ENCODE results near the gene TRPC6.

The TRPC6 gene

DNA sequence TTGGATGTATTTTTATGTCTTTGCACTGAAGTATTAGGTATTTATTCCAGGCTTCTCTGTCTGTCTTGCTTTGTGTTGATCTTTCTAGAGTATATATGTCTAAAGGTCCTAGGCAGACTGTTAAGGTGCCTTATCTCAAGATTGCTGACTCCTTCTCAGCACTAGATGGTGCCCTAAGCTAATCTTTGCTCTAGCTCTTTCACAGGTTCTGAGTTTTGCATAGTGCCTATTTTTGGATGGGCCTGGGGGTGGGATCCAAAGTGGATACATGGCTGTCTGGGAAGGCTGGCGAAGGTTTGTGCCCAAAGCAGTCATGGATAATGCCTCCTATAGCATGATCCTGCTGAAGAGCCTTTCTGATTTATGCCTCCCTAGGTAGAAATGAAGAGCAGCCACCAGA, 154.9 kb downstream of the TRPC6 start:
- DNase-seq (ENCODE audit: low read depth): peak; percentile 42
- no peak overlapping the region for H3K4me3 ChIP-seq (ENCODE audit: low read length)
- TF ChIP-seq, protein P1, sequence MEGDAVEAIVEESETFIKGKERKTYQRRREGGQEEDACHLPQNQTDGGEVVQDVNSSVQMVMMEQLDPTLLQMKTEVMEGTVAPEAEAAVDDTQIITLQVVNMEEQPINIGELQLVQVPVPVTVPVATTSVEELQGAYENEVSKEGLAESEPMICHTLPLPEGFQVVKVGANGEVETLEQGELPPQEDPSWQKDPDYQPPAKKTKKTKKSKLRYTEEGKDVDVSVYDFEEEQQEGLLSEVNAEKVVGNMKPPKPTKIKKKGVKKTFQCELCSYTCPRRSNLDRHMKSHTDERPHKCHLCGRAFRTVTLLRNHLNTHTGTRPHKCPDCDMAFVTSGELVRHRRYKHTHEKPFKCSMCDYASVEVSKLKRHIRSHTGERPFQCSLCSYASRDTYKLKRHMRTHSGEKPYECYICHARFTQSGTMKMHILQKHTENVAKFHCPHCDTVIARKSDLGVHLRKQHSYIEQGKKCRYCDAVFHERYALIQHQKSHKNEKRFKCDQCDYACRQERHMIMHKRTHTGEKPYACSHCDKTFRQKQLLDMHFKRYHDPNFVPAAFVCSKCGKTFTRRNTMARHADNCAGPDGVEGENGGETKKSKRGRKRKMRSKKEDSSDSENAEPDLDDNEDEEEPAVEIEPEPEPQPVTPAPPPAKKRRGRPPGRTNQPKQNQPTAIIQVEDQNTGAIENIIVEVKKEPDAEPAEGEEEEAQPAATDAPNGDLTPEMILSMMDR (conservative IDR thresholded peaks at IDR 0.05; ENCODE audit: low read length): peak; percentile 78

DNA sequence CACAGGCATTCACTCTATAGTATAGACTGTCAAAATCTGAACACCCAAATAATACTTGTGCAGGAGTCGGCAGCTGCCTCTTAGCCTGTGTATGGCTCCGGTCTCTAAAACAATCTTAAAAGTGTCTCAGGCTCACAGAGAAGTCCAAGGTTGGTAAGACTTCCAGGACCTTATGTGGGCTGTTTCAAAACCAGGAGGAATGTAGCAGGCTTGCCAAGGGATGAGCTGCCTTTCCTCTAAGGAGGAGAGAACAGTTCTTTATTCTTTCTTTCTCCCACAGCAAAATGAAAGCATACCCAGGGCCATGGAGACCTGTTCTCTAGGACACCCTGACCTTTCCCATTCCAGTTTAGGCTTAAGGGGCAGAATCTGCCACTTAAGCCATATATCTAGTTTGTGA, 176.5 kb downstream of the TRPC6 start:
- peak; percentile 72 for DNase-seq (ENCODE audit: low read depth)
- H3K4me3 ChIP-seq (ENCODE audit: low read length): no peak overlapping the region
- TF ChIP-seq, protein P1 (conservative IDR thresholded peaks at IDR 0.05; ENCODE audit: low read length): no peak
